EH (cell line): Measurements from ENCODE around the gene IL19.

Source experiments
- DNase-seq: peaks from one replicate; pipeline ENCODE4 v3.0.0-alpha.2; 2015; ENCODE audit warnings: low read depth

Gene IL19, protein sequence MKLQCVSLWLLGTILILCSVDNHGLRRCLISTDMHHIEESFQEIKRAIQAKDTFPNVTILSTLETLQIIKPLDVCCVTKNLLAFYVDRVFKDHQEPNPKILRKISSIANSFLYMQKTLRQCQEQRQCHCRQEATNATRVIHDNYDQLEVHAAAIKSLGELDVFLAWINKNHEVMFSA

DNA sequence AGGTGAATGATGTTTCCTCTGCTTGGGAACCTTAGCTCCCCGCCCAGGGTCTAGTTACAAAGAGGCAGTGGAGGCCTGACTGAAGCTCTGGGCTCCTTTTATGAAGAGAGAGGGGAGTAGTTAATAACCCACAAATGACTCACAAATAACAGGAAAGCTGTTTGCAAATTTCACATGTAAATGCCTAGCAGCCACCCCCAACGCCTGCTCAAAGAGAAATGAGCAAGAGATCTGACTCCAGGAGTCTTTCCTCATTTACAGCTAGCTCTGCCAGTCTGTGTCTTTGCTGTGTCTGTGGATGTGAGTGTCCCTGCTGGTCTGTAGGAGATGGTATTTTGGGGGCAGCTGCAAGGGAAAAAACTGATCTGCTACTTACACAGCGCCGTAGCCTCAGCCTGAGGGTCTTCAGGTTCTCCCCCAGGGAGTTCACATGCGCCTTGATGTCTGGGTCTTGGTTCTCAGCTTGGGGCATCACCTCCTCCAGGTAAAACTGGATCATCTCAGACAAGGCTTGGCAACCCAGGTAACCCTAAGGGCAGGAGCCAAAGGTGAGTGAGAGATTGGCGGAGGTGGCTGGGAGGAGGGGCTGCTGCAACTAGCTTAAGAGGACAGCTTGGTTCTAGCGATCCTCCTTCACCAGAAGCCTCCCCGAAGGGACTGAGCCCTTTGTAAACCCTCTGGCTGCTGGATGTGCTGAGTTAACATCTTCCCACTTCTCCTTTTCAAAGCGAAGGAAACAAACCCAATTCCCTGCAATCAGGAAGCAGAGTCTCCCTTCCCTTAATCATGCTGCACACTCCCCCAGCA lies at the start of gene IL19:
Gene IL19, plus strand, starts transcription at position 243 of the 807 bp plus-strand sequence. CDS start 65,890 bp downstream, outside the sequence.
- DNase-seq = peak; percentile 60

DNA sequence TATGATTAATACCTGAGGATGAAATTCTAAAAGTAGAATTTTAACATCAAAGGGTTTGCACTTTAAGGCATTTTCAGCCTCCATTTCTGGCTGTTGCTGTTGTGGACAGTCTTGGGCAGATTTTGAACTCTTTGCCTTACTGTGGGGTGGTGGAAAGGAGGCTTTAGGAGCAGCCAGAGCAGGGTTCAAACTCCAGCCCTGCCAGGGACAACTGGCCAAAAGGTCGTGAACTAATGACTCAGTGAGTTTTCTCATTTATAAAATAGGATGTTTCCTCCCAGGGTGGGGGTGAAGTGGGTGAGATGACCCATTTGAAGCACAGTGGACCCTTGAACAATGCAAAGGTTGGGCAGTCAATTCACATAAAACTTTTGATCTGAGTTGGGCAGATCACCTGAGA lies 49.1 kb upstream of the IL19 start:
- no peak for DNase-seq

DNA sequence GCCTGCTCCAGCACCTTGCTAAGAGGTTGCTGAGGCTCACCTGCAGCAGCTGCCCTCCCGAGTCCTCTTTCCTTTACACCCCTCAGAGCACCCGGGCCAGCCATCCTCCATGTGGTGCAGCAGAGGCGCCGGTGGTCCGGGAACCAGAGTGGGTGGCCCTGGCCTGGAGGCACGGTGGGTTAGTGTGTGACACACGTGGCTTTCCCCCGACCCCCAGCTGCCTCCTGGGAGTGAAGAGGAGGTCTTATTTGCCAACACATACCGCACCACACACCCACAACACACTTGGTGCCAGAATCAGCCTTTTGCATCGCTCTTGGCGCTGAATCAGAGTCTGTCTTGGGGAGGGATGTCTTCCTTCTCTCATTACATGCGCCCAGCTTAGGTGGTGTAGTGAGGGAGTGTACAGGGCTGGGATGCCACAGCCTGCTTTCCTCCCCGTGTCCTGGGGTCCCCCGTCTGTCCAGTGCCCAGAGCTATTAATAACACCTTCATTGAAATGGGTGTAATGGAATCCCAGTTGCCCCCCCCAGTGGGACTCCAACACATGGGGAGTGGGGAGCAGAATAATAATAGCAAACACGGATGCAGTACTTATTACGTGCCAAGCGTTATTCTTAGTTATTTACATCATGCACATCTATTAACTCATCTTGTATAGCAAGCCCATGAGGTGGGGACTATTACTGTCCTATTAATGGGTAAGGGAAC lies 47.7 kb upstream of the IL19 start:
- no peak for DNase-seq

DNA sequence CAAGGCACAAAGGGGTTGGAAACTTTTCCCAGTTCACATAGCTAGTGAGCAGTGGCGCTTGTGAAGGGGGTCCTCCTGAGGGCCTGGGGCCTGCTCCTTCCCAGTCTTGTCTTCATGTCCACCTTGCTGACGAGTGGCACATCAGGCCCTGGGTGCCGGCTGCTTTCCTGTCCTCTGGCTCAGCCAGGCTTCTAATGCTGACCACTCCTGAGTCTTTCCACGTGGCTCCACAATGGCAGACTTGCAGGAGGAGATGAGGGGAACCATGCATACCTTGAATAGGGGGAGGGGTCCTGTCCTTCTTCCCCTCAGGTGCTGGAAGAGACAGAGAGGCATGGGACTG lies 47.1 kb upstream of the IL19 start:
- DNase-seq = no peak

DNA sequence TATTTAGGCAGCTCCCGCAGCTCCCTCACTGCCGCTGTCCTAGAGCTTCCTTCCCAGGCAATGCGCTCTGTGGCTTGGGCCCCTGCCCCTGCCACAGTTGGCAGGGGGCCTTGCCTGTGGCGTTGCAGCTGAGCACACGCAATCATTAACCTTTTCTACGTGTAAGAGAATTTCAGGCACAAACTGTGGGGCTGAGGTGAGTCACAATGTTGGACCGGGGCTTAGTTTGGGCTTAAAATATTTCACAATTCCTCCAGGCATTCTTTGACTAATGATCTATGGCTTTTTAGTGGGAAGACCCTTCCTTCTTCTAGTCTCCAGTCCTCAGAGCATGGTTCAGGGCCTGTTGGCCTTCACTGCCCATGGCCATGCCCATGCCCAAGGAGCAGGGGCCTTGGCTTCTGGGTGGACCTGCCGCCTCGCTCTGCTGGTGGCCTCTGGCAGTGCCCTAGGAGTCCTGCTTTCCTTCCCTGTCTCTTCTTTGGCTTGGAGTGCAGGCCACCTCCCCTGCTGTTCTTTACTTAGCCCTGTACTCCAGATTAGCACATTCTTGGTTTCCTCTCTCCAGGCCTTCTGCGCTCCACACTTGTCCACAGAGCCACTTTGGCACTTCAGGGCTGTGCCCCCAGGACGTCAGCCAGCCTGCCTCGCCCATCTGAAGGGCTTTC lies 46.6 kb upstream of the IL19 start:
- peak; percentile 75 for DNase-seq

DNA sequence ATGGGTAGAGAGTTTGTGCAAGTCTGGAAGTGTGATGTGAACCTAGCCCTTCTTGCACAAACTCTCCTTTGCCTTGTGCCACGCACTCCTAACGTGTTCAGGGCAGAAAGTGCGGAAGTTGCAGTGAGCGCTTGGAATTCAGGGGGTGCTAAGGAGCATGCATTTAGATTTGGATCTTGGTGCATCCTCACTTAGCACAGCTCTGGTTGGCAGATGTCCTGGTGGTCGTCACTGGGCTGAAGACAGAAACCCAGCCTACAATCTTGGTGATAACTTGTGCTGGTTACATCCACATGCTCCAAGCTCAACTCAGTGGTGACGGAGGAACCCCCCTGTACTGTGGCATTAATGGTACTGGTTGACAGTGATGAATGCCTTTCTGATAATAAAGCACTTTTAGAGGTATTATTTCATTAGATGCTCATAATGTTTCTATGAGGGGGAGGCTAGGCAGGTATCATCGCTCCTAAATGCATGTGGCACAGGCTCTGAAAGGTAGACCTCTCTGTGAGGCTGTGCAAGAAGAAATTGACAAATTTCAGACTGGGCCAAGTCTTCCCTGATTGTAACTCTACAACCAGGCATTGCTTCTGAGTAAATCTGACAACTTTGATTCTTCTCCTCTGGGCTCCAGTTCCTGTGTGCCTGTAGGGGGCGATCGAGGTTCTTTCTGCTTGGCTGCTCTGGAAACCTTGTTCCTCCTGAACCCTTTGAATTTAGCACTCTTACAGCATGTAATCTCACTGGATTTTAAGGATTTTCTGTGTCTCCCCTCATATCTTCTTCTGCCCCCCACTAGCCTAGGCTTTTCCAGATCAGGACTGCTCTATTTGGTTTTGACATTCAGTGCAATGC lies 45.2 kb upstream of the IL19 start:
- DNase-seq = peak; percentile 56

DNA sequence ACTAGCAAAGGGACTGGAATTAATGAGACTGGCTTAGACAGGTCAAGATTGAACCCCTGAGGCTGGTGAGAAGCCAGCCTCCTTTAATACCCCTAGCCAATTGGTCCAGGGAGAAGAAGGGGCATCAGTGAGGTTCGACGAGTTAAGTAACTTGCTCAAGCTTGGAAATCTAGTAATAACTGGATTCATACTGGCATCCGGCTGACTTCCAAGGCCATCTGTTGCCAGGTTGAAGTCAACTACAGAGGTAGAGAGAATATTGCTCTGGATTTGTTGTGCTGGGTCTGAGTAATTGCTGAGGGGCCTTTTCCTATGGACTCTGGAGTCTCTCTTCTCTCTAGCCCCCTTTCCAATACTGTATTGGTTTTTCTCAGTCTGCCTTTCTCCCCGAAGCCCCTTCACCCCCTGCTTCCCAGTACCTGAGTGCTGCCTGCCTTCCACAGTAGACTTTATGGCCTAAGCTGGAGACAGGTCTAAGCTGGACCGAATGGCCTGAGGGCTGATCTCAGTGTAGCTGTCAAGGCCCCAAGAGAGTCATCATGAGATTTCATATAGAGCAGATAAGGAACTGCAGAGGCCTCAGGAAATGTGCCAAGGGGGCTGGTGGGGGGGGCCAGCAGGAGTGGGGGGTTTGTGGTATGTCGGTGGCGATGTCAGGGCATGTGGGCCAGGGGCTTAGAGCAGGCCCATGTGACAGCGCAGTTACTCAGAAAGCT lies 42.4 kb upstream of the IL19 start:
- no peak for DNase-seq

DNA sequence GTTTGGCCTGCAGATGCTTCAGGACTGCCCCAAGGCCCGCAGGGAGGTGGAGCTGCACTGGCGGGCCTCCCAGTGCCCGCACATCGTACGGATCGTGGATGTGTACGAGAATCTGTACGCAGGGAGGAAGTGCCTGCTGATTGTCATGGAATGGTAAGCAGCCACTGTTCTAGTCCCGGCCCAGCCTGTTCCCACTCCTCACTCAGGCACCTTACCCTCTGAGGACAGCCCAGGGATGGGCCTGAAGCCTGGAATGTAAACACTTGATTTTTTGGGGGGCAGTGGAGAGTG lies 41.9 kb upstream of the IL19 start:
- DNase-seq = no peak

DNA sequence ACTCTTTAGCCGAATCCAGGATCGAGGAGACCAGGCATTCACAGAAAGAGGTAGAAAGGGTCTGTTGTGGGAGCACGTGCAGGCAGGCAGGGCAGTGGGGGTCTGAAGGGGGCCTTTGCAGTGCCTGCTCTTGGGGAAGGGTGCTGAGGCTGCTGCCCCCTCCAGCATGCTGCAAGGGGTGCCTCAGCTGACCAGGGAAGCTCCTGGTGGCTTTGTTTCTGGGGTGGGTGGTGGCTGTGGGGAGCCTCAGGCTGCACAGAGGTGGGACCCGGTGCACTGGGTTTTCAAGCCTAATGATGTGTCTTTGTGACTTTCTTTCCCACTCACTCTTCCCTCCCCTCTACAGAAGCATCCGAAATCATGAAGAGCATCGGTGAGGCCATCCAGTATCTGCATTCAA lies 41.5 kb upstream of the IL19 start:
- DNase-seq = no peak

DNA sequence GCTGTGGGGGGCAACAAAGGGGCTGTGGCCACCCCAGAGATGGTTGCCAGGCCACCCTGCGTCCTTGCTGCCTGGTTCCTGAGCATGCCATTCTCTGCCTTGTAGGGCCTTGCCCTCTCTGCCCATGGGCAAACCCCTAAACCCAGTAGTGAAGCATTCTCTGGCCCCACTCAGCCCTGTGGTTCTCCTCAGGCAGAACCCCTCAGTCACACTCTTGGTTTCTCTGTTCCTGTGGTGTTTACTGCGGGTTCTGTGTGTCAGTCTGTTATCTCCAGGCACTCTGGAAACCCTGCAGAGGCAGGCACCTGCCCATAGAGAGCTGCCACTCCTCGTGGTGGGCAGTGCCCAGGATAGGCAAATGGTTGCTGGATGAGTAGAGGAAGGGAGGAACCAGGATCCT lies 41.1 kb upstream of the IL19 start:
- no peak for DNase-seq

DNA sequence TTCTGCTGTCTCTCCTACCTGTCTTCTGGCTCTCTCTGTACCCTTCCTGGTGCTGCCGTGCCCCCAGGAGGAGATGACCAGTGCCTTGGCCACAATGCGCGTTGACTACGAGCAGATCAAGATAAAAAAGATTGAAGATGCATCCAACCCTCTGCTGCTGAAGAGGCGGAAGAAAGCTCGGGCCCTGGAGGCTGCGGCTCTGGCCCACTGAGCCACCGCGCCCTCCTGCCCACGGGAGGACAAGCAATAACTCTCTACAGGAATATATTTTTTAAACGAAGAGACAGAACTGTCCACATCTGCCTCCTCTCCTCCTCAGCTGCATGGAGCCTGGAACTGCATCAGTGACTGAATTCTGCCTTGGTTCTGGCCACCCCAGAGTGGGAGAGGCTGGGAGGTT lies 38.1 kb upstream of the IL19 start:
- no peak for DNase-seq

DNA sequence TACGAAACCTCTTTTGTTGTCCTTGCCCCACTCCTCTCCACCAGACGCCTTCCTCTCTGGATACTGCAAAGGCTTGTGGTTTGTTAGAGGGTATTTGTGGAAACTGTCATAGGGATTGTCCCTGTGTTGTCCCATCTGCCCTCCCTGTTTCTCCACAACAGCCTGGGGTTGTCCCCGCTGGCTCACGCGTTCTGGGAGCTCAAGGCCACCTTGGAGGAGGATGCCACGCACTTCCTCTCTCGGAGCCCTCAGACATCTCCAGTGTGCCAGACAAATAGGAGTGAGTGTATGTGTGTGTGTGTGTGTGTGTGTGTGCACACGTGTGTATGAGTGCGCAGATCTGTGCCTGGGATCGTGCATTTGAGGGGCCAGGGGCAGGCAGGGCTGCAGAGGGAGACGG lies 37.6 kb upstream of the IL19 start:
- DNase-seq = no peak

DNA sequence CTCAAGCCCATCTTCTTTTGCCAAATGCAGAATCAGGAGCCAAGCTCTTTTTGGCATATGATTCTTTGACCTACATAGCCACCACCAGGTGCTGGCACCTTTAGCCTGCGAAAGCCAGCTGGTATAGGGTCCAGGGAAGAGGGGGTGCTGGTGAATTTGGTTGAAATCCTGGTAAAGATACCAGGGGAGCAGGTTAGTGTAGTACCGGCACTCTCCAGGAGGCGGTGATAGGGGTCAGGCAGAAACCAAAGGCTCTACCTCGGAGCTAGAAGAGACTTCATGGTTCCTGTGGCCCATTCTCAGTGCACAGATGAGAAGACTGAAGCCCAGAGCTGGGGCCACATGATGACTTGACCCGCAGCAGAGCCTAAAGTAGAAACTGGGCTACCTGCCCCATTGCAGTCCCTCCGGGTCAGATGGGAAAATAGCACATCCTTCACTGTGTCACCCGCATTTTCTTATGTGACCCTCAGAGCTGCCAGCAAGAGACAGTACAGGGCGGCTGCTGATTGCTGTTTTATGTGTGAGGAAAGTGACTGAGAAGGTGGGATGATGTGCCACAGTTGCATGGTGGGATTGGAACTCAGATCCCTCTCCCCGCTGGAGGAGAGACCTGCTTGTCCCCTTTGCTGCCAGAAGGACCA lies 36.0 kb upstream of the IL19 start:
- peak; percentile 56 for DNase-seq

DNA sequence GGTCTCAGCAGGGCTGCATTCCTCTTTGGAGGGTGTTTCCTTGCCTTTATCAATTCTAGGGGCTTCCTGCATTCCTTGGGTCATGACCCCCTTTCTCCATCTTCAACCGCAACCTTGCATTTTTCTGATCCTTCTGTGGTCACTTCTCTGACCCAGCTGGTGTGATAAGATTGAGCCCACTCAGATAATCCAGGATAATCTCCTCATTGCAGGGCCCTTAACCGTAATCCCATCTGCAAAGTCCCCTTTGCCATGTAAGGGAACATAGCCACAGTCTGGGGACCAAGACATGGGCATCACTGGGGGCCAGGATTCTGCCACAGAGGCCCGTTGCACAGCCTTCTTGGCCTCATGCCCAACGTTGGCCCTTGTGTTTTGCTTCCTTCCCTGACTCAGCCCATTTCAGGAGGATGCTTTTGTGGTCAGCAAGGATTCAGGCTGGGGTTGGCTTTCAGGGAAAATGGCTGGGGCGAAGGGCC lies 35.0 kb upstream of the IL19 start:
- peak; percentile 58 for DNase-seq

DNA sequence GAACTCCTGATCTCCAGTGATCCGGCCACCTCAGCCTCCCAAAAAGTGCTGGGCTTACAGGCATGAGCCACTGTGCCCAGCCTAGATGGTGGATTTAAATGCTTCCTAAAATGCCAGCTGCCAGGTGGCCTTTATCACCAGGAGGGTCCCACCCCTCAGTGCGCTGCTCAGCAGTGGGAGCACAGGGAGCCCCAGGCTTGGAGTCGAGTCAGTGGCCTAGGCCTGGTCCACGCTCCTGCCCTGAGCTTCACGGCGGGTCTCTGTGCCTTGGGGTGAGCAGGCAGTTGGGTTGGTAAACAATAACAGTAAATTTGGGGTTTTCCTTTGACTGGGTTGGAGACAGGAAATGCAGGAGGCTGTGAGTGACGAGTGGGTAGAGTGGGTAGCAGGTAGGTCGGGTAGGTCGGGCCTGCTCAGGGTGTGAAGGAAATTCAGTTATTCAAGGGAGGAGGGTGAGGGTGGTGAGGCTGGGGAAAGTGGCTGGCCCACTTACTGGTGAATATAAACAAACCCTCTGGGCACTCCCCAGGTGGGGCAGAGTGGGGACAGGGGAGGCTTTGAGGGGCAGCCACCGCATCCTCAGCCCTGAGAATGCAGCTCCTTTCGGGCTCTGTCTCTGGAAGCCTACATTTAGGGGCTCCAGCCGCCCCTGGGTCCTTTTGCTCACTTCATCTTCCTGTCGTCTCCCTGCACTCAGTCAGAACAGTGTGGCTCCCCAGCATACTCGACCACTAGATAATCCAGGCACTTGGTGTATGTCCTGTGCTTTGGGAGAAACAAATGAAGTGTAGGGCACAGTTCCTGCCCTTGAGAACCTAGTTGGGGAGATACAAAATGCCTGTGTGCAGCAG lies 33.5 kb upstream of the IL19 start:
- DNase-seq = no peak

DNA sequence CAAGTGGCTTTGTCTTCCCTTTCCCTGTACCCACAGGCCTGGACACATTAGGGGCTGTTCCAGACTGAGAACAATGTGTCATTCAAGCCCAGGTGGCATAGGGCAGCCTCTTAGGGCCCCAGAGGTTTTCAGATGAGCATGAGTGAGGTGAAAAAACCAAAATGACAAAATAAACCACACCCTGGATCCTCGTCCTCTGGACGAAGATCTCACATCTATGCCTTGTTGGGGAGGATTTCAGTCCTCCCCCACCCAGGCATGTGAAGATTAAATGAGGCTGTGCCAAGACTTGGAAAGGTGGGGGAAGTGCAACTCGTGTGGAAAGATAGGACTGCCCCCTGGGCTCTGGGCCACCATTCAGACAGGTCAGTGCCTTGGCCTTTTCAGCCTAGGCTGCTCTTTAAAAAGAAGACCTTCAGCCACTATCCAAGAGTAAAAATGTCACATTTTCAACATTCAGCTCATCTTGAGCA lies 32.8 kb upstream of the IL19 start:
- DNase-seq = no peak

DNA sequence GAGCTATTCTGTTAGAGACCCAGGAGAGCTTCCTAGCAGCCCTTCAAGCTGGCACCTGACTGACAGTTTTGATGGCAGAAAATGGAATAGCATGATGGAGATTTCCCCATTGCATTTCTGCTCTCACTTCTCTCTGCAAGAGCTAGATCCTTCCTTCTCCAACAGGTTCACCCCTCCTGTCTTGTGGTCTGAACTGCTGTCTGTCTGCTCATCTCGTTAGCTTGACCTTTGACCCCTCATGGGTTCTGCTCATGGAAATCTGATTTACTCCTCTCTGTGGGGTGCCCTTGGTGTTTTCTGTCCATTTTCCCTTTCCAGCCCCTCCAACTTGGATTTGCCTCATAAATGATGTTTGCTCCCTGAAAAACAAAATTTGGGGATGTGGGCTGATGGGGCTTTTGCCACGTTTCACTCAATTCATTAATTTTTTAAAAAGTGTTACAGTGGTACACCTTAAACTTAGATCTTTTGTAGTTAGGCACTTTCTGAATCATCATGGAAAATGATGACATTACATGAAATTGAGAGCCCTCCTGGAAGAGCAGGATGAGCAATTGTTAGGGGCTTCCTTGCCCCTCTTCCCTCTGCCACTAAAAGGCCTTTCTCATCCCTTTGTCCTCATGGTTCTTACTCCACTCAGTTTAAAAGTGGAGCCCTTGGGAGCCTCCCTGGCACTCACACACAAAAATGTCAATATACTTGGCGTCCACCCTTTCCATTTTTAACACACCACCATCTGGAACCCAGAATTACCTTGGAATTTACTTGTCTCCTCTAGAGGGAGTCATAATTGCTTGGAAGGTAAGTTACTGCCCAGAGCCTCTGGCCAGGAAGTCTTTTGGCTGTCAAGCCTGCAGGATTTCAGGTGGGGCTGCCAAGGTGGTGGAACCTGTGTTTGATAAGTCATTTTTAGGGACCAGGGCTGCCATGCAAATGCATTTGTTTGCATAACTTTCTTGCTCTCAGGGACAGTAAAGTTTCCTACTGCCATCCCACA lies 31.9 kb upstream of the IL19 start:
- peak; percentile 41 for DNase-seq

DNA sequence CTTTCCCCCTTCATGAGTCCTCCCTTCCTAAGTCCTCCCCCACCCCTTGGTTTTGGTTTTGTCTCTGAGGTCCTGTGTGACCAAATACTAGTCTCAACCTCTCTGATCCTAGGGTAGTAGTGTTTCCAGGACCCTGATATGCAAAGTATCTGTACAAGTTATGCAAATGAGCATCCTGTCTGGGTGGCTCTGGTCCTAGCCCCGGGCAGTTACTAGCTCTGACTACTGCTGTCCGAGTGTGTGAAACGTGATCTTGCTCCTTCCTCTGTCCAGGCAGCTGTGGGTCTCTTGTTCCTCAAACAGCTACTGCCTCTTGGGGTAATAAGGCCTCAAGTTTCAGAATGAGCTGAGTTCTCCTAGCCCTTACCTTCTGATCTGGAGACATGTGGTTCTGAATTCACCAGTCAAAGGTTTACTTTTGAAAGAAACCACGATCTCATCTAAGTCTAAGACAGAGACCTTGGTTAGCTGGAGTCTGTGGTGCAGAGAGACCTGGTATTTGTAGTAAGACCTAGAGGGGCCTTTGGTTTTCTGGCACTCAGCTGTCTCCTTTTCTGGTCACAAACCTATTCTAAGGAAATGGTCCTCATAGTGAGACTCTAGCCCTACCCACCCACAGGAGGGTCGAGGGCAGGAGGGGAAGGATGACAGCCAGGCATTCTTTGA lies 31.0 kb upstream of the IL19 start:
- peak; percentile 77 for DNase-seq
